ENCODE measurements around the gene GPC6.

GPC6 gene

DNA sequence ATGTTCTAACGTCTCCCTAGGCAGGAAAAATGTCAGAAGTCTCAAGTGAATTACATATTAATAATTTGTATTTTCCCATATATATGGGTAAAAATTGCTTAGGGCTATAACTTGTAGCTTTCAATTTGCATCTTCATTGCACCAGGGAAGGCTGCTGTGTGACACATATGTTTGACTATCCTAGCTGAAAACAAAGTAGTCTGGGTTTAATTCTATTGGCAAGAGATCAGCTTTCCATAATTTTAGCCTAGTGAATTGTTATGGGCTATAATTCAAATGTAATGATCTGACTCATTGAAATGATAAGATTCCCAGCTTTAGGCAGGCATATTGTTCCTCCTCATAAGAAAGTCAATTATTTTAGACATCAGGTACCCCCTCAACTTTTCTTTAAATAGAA is 699.8 kb downstream of the GPC6 start:
- ATAC-seq (no peak), DNase-seq (ENCODE audit: low spot score in 2 of 2) (no peak)
- H3K27ac Mint-ChIP-seq, result no peak overlapping the region
- H3K4me3 Mint-ChIP-seq, result no peak overlapping the region
- H3K4me1 Mint-ChIP-seq, result no peaks in the 10 kb centered on the region
- H3K36me3 Mint-ChIP-seq, result no peaks in the 10 kb centered on the region
- H3K9me3 Mint-ChIP-seq, result peaks cover 2% of the 10 kb centered on the region

DNA sequence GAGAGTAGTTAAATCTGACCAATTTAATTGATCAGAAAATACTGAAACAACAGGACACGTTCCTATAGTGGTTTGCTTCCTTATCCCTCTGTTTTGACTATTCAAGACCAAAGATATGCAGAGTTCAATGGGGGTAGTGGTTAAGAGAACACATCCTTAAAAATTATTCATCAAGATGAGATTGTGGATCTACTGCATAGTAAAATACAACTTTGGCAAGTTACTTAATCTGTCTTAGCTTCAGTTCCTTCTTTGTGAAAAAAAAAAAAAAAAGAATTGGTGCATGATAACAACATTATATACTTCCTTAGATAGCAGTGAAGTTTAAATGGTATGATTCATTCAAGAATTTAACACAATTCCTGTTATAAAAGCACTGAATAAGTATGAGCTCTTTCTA is 700.8 kb downstream of the GPC6 start:
- Mint-ChIP-seq H3K36me3 (no peaks in the 10 kb centered on the region), H3K4me3 (no peak overlapping the region), H3K27ac (no peak overlapping the region), H3K9me3 (peaks cover 2% of the 10 kb centered on the region), H3K4me1 (no peaks in the 10 kb centered on the region)
- ATAC-seq, result no peak
- no peak for DNase-seq (ENCODE audit: low spot score in 2 of 2)

DNA sequence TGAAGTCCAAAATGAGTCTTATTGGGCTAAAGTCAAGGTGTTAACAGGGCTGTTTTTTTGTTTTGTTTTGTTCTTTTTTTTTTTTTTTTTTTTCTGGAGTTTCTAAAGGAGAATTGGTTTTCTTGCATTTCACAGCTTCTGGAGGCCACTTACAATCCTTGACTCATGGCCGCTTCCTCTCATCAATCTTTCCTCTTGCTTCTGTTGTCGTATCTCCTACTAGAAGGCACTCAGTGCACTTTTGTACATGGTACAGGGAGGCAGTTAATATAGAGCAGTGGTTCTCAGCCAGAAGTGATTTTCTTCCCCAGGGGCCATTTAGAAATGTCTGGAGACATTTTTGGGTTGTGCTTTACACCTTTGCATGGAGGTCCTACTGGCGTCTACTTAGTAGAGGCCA is 706.3 kb downstream of the GPC6 start:
- Mint-ChIP-seq H3K9me3 (peaks cover 2% of the 10 kb centered on the region), H3K4me3 (no peak overlapping the region), H3K27ac (no peak overlapping the region), H3K36me3 (no peaks in the 10 kb centered on the region), H3K4me1 (no peaks in the 10 kb centered on the region)
- ATAC-seq, result no peak
- DNase-seq (ENCODE audit: low spot score in 2 of 2), result no peak

DNA sequence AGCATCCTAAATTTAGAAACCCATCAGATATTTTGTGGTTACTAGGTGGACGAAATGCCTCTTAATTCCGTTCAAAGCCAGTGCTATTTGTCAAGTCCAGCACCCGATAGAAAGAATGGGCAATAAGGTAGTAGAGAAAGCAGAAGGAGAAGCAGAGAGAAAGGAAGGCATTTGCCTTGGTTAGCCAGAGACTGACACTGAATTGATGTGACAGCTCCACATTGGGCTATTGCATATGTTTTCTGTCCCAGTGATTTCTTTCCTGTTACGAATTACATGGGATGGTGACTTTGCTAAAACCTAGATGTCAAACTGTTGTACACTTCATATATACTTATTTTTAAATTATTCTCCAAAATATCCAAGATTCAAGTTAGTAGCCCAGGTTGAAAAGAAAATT is 710.3 kb downstream of the GPC6 start:
- ATAC-seq (no peak), DNase-seq (ENCODE audit: low spot score in 2 of 2) (no peak)
- no peak overlapping the region for H3K27ac Mint-ChIP-seq
- H3K9me3 Mint-ChIP-seq, result no peaks in the 10 kb centered on the region
- no peak overlapping the region for H3K4me3 Mint-ChIP-seq
- no peaks in the 10 kb centered on the region for H3K4me1 Mint-ChIP-seq
- H3K36me3 Mint-ChIP-seq, result no peaks in the 10 kb centered on the region

DNA sequence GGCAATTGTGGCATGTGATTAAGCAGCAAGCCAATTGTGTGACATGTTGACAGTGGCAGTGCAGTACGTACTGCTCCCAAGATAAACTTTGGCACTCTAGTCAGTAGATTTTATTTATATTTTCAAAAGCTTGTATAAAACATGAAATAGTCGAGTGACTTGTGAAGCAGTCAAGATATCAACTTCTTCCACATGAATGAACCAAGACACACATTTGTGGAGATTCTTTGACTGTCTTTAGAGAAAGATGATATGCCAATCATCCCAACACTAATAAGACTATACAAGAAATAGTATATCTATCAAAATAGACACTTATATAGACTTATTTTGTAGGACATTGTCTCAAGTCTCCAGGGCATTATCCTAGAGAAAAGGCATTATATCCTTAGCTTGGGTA is 714.8 kb downstream of the GPC6 start:
- DNase-seq (ENCODE audit: low spot score in 2 of 2) (no peak), ATAC-seq (no peak)
- Mint-ChIP-seq H3K4me1 (no peaks in the 10 kb centered on the region), H3K27ac (no peak overlapping the region), H3K4me3 (no peak overlapping the region), H3K36me3 (no peaks in the 10 kb centered on the region), H3K9me3 (no peaks in the 10 kb centered on the region)

DNA sequence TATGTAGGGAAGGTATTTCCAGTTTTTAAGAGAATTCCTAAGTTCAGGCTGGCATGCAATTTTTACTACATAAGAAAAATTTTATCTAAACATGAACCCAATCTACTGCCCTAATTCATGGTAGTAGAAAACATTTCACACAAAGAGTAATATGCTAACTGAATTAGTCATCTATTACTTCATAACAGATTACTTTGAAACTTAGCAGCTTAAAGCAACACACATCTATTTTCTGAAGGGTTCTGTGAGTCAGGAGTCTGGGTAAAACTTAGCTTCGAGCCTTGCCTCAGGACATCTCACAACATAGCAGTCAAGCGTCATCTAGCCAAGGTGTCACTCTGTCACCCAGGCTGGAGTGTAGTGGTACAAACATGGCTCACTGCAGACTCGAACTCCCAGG is 715.4 kb downstream of the GPC6 start:
- no peaks in the 10 kb centered on the region for H3K9me3 Mint-ChIP-seq
- ATAC-seq, result peak; percentile 36
- H3K4me3 Mint-ChIP-seq, result no peak overlapping the region
- H3K4me1 Mint-ChIP-seq, result no peaks in the 10 kb centered on the region
- DNase-seq (ENCODE audit: low spot score in 2 of 2), result no peak
- no peak overlapping the region for H3K27ac Mint-ChIP-seq
- H3K36me3 Mint-ChIP-seq, result no peaks in the 10 kb centered on the region

DNA sequence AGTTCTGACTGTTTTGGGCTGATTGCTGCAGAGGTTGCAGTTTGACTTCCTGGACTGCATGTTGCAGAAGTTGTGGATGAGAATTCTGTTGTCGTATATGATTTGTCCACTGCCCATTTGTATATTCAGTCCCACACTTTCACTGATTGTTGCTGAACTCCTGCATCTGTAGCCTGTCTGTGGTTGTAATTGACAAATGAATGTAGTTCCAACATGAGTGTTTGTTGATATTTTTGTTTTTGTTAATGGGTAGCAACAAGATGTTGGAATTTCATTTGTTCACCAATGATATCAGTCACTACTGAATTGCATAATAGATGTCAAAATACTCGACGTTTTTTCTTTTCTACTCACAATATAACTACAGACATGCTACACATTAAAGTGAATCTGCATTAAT is 719.0 kb downstream of the GPC6 start:
- no peak for DNase-seq (ENCODE audit: low spot score in 2 of 2)
- Mint-ChIP-seq H3K4me1 (no peaks in the 10 kb centered on the region), H3K4me3 (no peak overlapping the region), H3K36me3 (no peaks in the 10 kb centered on the region), H3K9me3 (no peaks in the 10 kb centered on the region), H3K27ac (no peak overlapping the region)
- no peak for ATAC-seq

DNA sequence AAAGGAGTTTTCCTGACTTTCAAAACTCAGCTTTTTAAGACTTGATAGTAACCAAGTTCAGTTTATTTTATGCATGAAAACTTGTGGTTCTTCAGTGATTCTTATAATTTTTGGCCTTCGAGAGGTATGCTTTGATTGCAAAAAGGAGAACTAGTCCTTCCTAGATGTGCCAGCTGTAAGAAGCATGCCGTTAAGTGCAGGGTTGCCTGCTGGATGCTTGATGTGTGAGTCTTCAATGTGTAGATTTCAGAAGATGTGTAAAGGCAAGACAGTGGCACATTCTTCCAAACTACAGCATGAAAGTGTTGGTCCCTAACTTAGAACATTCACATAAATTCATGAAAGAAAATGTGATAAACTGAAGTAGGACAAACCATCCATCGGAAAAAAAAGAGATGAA is 720.4 kb downstream of the GPC6 start:
- H3K27ac Mint-ChIP-seq, result no peak overlapping the region
- no peaks in the 10 kb centered on the region for H3K36me3 Mint-ChIP-seq
- ATAC-seq (no peak), DNase-seq (ENCODE audit: low spot score in 2 of 2) (no peak)
- no peaks in the 10 kb centered on the region for H3K9me3 Mint-ChIP-seq
- H3K4me1 Mint-ChIP-seq, result no peaks in the 10 kb centered on the region
- no peak overlapping the region for H3K4me3 Mint-ChIP-seq

DNA sequence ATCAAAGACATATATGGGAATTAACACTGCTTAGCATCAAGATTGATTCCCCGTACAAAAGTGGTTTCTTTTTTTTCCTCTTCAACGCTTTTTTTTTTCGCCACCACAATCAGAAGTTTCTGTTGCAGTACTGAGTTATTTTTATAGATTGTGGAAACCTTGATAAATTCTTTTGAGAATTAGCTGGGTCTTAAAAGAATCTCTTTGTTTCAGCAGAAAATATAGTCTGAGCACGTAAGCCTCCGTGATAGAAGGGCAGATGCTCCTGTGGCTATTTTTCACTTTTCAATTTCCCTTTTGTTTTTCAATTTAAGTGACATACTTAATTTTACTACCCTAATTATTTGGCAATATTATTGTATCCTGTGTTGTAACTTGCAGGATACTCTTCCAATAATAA is 721.0 kb downstream of the GPC6 start:
- DNase-seq (ENCODE audit: low spot score in 2 of 2), result no peak
- no peak for ATAC-seq
- H3K9me3 Mint-ChIP-seq, result no peaks in the 10 kb centered on the region
- no peaks in the 10 kb centered on the region for H3K4me1 Mint-ChIP-seq
- H3K36me3 Mint-ChIP-seq, result no peaks in the 10 kb centered on the region
- no peak overlapping the region for H3K4me3 Mint-ChIP-seq
- H3K27ac Mint-ChIP-seq, result no peak overlapping the region

DNA sequence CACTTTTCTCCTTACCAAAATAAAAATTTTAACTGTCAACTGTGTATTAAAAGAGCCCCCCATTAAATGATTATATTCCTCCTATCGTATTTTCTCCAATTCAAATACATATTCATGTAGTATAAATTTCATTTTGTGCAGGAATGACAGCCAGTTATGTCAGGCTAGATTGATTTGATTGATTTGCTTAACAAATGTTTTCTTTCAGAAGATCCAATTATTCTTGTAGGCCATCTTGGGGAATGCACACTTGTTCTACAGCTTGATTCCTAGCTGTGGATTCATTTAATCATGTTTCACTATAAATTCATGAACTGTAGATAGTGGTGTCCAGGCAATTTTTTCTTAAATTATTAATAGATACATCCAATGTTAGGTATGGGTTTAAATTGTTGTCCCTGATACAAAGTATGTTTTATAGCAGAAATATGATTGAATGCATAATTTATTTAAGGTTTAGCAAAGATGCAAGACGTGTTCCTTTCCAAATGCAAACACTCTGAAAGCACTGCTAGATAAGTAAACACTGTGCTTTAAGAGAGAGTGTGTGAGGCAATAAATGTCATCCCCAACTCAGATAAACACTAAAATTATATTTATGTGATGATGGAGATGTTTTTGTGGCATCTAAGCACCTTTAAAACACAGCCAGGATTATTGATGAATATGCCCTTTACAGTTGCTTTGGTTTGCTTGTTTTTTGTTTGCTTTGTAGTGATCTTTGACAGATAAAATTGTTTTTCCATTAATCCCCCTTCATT is 721.7 kb downstream of the GPC6 start:
- H3K27ac Mint-ChIP-seq, result no peak overlapping the region
- no peak overlapping the region for H3K4me3 Mint-ChIP-seq
- H3K9me3 Mint-ChIP-seq, result no peaks in the 10 kb centered on the region
- no peaks in the 10 kb centered on the region for H3K4me1 Mint-ChIP-seq
- DNase-seq (ENCODE audit: low spot score in 2 of 2) (no peak), ATAC-seq (no peak)
- no peaks in the 10 kb centered on the region for H3K36me3 Mint-ChIP-seq

DNA sequence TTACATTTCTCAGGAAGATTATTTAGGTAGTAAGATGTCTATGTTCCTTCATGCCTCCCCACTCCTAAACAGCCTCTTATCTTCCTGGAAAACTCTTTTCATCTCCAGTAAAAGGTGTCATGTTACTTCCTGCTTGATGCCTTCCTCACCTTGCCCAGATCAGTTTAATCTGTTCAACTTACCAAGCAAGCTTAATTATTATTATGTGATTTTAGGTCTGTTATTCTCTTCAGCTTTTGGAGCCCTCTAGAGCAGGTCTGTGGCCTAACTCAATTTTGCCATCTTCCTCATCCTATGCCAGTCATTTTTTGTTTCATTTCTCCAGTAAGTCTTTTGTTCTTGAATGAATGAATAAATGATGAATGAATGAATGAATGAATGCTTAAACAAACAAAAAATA is 724.5 kb downstream of the GPC6 start:
- no peak for DNase-seq (ENCODE audit: low spot score in 2 of 2)
- no peaks in the 10 kb centered on the region for H3K36me3 Mint-ChIP-seq
- no peak overlapping the region for H3K4me3 Mint-ChIP-seq
- no peak for ATAC-seq
- H3K27ac Mint-ChIP-seq, result no peak overlapping the region
- H3K9me3 Mint-ChIP-seq, result no peaks in the 10 kb centered on the region
- H3K4me1 Mint-ChIP-seq, result no peaks in the 10 kb centered on the region

DNA sequence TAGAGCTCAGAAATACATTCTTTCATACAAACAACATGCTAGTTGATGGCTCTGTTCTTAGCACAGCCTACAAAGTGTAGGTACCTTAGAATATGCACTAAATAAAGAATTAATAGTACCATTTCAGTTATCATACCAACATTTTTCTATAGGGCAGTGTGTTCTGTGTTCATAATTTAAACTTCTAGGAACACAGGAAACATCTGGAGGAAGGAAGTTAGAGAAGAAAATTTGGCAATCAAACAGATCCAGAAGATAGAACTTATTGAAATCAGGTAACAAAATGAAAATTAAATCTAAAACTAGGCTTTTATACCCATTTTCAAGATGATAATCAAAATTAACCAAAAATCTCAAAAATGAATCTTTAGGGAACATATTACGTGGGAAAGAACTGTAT is 725.3 kb downstream of the GPC6 start:
- no peaks in the 10 kb centered on the region for H3K9me3 Mint-ChIP-seq
- no peaks in the 10 kb centered on the region for H3K36me3 Mint-ChIP-seq
- H3K4me1 Mint-ChIP-seq, result no peaks in the 10 kb centered on the region
- H3K4me3 Mint-ChIP-seq, result no peak overlapping the region
- ATAC-seq (no peak), DNase-seq (ENCODE audit: low spot score in 2 of 2) (no peak)
- H3K27ac Mint-ChIP-seq, result no peak overlapping the region

DNA sequence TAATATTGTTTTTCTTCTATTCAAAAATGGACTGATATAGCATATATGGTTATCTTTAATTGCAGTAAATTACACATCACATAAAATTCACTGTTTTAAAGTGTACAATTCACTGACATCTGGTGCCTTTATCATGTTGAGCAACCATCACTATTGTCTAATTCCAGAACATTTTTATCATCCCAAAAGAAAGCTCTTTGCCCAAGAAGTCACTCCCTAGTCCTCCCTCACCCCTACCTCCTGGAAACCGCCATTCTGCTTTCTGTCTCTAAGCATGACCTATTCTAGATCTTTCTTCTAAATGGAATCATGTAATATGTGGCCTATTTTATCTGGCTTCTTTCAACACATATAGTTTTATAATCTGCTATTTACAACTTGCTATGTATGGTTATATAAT is 727.2 kb downstream of the GPC6 start:
- Mint-ChIP-seq H3K4me3 (no peak overlapping the region), H3K27ac (no peak overlapping the region), H3K36me3 (no peaks in the 10 kb centered on the region), H3K9me3 (no peaks in the 10 kb centered on the region), H3K4me1 (no peaks in the 10 kb centered on the region)
- no peak for DNase-seq (ENCODE audit: low spot score in 2 of 2)
- no peak for ATAC-seq

DNA sequence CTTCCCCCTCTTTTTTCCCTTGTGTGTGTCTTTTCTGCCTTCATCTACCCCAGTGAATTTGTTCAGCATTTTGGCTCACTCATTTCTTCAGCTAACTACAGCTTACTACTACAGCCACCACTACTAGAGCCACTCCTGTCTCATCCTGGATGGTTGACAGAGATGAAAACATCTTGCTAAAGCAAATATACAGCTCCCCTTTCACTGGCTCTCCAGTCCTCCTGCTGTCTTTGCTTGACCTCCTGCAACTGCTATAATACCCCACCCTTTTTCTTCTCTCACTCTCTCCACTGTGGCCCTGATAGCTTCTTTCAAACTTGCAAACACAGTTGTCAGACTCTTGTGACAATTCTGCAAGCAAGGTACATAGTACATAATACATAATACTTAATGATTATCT is 729.3 kb downstream of the GPC6 start:
- no peak overlapping the region for H3K4me3 Mint-ChIP-seq
- no peak overlapping the region for H3K27ac Mint-ChIP-seq
- DNase-seq (ENCODE audit: low spot score in 2 of 2) (no peak), ATAC-seq (no peak)
- H3K36me3 Mint-ChIP-seq, result no peaks in the 10 kb centered on the region
- H3K9me3 Mint-ChIP-seq, result no peaks in the 10 kb centered on the region
- H3K4me1 Mint-ChIP-seq, result no peaks in the 10 kb centered on the region

DNA sequence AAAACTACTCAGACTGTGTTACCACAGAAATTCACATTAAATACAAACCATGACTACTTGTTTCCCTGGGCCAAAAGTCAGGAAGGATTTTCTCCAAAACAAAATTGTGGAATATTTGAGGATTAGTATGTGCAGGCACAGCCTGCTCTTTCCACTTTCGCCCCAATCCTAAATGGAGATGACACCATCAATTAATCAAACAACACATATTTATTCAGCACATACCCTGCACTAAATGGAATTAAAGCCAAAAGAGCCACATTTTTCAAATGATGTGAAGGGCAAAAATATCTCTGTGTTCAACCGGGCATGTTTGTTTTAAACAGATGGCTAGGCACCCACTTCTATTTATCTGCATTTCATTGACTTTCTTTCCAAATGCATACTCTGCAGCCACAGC is 729.8 kb downstream of the GPC6 start:
- no peaks in the 10 kb centered on the region for H3K9me3 Mint-ChIP-seq
- H3K36me3 Mint-ChIP-seq, result no peaks in the 10 kb centered on the region
- H3K27ac Mint-ChIP-seq, result no peak overlapping the region
- no peak for DNase-seq (ENCODE audit: low spot score in 2 of 2)
- H3K4me1 Mint-ChIP-seq, result no peaks in the 10 kb centered on the region
- no peak for ATAC-seq
- no peak overlapping the region for H3K4me3 Mint-ChIP-seq

DNA sequence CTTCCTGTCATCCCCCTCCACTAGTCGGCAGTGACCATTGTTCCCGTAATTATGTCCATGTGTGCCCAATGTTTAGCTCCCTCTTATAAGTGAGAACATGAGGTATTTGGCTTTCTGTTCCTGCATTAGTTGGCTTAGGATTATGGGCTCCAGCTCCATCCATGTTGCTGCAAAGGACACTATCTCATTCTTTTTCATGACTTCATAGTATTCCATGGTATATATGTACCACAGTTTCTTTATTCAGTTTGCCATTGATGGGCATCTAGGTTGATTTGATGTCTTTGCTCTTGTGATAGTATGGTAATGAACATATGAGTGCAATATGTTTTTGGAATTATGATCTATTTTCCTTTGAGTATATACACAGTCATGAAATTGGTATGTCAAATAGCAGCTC is 730.8 kb downstream of the GPC6 start:
- DNase-seq (ENCODE audit: low spot score in 2 of 2) (no peak), ATAC-seq (no peak)
- Mint-ChIP-seq H3K4me1 (no peaks in the 10 kb centered on the region), H3K4me3 (no peak overlapping the region), H3K36me3 (no peaks in the 10 kb centered on the region), H3K27ac (no peak overlapping the region), H3K9me3 (no peaks in the 10 kb centered on the region)
